Peyer's patch (tissue), 4 donors: ENCODE results near the gene STK10. TPM values are rescaled to one million over a fixed set of nuclear protein-coding genes. Genes with fewer than 3 reads are reported as not detected.

ENCODE experiments used
- DNase-seq, 3 donors: peaks; one replicate each; pipeline ENCODE4 v3.0.0-alpha.2; 2017 to 2019
- H3K27ac ChIP-seq, 4 donors: fragments of 200-600 bp; sonication (generic); one replicate each; pipeline ENCODE4 v1.5.1; 2016 to 2019
- H3K27me3 ChIP-seq, 2 donors: fragments of 200-600 bp; sonication (generic); one replicate each; pipeline ENCODE4 v1.5.1; 2019
- H3K36me3 ChIP-seq, 3 donors: fragments of 200-600 bp; sonication (generic); one replicate each; pipeline ENCODE4 v1.5.1; 2016 to 2019
- H3K4me1 ChIP-seq, 4 donors: fragments of 200-600 bp; sonication (generic); one replicate each; pipeline ENCODE4 v1.5.1; 2016 to 2019
- H3K4me3 ChIP-seq, 4 donors: fragments of 200-600 bp; sonication (generic); 1 replicate in 3 of 4; 2 replicates in 1 of 4; pipeline ENCODE4 v1.5.1; 2016 to 2019; ENCODE audit warnings: mild to moderate bottlenecking in 1 of 4
- H3K9me3 ChIP-seq, 4 donors: fragments of 200-600 bp; sonication (generic); one replicate each; pipeline ENCODE4 v1.5.1; 2016 to 2019; ENCODE audit warnings: mild to moderate bottlenecking in 1 of 4
- POLR2A ChIP-seq, 2 donors: fragments of 450-650 bp; IDR thresholded peaks; one replicate each; pipeline ENCODE4 v1.5.1; 2017; ENCODE audit warnings: antibody characterized with exemption in 2 of 2, mild to moderate bottlenecking in 2 of 2, moderate library complexity in 2 of 2
- total RNA-seq, 4 donors: library from RNA; depleted of rRNA; stranded (reverse); fragments of >200 nt; gene quantifications; one replicate each; pipeline ENCODE4 v1.1.0, GENCODE V29; 2016
- TF ChIP-seq, protein P1 (sequence below), 6 experiments: fragments of 450-650 bp in 4 of 6; fragments of 200-600 bp in 2 of 6; sonication (generic) in 1 of 6; IDR thresholded peaks; one replicate each; pipeline ENCODE4 v1.5.1; 2017 to 2019; ENCODE audit warnings: antibody characterized with exemption in 6 of 6, mild to moderate bottlenecking in 3 of 6, moderate library complexity in 1 of 6

Gene STK10
- total RNA-seq, 4 donors from 2014 or later: 26.3 to 202 (median 68.1) TPM

DNA sequence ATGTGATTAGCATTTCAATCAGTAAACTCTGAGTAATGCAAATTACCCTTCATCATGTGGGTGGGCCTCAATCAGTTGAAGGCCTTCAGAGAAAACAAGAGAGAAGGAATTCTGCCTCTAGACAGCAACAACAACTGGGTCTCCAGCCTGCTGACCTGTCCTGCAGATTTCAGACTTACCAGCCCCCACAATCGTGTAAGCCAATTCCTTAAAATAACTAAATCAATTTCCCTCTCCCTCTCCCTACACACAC, 139.9 kb downstream of the STK10 start:
- Histone ChIP-seq H3K4me1 (no peaks in the 10 kb centered on the region), H3K9me3 (no peaks in the 10 kb centered on the region), H3K27ac (no peak overlapping the region), H3K4me3 (no peak overlapping the region), H3K27me3 (no peaks in the 10 kb centered on the region), H3K36me3 (peaks cover 0 to 68% (median 0%) of the 10 kb centered on the region in 3 donors)
- no peak for DNase-seq
- TF ChIP-seq POLR2A (IDR thresholded peaks at IDR 0.05): no peak
- TF ChIP-seq, protein P1, sequence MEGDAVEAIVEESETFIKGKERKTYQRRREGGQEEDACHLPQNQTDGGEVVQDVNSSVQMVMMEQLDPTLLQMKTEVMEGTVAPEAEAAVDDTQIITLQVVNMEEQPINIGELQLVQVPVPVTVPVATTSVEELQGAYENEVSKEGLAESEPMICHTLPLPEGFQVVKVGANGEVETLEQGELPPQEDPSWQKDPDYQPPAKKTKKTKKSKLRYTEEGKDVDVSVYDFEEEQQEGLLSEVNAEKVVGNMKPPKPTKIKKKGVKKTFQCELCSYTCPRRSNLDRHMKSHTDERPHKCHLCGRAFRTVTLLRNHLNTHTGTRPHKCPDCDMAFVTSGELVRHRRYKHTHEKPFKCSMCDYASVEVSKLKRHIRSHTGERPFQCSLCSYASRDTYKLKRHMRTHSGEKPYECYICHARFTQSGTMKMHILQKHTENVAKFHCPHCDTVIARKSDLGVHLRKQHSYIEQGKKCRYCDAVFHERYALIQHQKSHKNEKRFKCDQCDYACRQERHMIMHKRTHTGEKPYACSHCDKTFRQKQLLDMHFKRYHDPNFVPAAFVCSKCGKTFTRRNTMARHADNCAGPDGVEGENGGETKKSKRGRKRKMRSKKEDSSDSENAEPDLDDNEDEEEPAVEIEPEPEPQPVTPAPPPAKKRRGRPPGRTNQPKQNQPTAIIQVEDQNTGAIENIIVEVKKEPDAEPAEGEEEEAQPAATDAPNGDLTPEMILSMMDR (IDR thresholded peaks at IDR 0.05): no peak

DNA sequence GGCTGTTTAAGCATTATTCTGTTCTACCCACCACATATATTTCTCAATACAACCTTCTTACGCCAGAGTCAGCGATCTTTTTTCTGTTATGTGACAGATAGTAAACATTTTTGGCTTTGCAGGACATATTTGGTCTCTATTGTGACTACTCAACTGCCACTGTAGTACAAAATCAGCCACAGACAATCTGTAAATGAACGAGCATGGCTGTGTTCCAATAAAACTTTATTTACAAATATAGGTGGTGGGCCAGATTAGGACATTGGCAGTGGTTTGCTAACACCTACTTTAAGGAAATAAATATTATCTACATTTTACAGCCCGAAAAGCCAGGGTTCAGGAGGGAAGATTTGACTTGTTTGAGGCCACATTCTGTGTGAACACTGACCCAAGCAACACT, 141.4 kb downstream of the STK10 start:
- H3K27me3 ChIP-seq: no peaks in the 10 kb centered on the region
- H3K9me3 ChIP-seq: no peaks in the 10 kb centered on the region
- H3K4me1 ChIP-seq: no peaks in the 10 kb centered on the region
- TF ChIP-seq, protein P1 (IDR thresholded peaks at IDR 0.05): no peak
- no peak for TF ChIP-seq POLR2A (IDR thresholded peaks at IDR 0.05)
- peaks cover 0 to 53% (median 0%) of the 10 kb centered on the region in 3 donors for H3K36me3 ChIP-seq
- H3K27ac ChIP-seq: no peak overlapping the region
- no peak for DNase-seq
- H3K4me3 ChIP-seq: no peak overlapping the region

DNA sequence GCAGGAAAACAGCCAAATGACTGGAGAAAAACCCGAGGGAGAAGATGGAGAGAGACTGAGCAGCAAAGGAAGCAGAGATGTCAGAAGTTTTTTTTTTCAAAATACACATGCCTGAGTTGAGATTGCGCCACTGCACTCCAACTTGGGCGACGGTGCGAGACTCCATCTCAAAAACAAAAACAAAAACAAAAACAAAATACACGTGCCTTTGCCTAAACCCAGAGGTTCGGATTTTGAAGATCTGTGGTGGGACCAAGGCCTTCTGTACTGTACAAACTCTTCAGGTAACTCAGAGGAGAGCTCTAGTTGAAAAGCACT, 142.8 kb downstream of the STK10 start:
- Histone ChIP-seq H3K27me3 (no peaks in the 10 kb centered on the region), H3K9me3 (no peaks in the 10 kb centered on the region), H3K27ac (no peak overlapping the region), H3K4me1 (no peaks in the 10 kb centered on the region), H3K4me3 (no peak overlapping the region), H3K36me3 (peaks cover 0 to 42% (median 0%) of the 10 kb centered on the region in 3 donors)
- no peak for DNase-seq
- no peak for TF ChIP-seq POLR2A (IDR thresholded peaks at IDR 0.05)
- TF ChIP-seq, protein P1 (IDR thresholded peaks at IDR 0.05): no peak

DNA sequence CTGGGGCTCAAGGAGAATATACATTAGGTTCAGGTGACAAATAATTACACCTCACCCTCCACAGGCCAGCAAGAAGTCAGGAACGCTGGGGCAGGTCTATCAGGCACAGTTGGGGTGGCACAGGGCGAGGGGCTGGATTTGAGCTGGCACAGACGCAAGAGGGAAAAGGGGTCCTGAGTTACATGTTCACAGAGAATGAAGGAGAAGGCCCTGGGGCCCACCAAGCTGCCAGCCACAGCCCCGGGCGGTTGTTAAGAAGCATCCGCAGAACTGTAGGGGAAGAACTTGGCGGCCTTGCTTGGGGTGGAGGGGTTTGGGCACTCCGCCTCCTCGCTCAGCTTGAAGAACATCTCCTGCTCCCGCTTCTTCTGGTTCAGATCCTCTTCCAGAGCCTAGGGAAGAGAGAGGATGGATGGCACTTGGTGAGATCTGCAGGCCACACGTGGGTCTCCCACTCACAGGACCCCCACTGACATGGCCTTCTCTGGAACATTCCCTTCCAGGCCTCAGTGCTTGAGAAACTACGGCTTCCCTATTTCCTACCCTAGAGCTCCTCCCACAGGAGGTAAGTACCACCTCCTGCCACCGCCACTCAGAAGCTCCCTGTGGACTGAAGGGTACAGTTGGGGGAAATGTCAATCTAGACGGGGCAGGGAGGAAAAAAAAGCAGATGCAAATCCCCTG, 143.3 kb downstream of the STK10 start:
- no peak for TF ChIP-seq POLR2A (IDR thresholded peaks at IDR 0.05)
- TF ChIP-seq, protein P1 (IDR thresholded peaks at IDR 0.05): no peak
- Histone ChIP-seq H3K4me3 (no peak overlapping the region), H3K36me3 (peaks cover 0 to 37% (median 0%) of the 10 kb centered on the region in 3 donors)

DNA sequence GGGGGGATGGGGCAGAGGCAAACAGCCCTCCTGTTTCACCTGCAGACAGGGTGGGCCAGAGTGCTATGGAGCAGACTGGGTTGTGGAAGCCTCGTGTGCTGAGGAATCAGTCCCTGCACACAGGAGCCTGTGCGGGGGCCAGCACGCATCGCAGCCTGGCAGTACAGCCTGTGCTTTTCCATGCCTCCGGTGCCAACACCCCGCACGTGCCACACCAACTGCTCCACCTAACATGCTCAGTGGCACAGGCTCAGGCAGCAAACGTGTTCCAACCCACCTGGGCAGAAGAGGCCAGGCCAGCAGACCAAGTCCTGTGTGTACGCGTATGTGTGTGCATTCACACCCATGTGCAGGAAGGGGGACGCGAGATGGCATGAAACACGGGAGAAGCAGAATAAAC, 144.2 kb downstream of the STK10 start:
- Histone ChIP-seq H3K27me3 (no peaks in the 10 kb centered on the region), H3K36me3 (peaks cover 0 to 28% (median 0%) of the 10 kb centered on the region in 3 donors), H3K27ac (no peak overlapping the region), H3K4me3 (no peak overlapping the region), H3K9me3 (no peaks in the 10 kb centered on the region), H3K4me1 (no peaks in the 10 kb centered on the region)
- DNase-seq: no peak
- TF ChIP-seq POLR2A (IDR thresholded peaks at IDR 0.05): no peak
- TF ChIP-seq, protein P1 (IDR thresholded peaks at IDR 0.05): no peak

More for the DNA sequence above, 143.3 kb downstream of the STK10 start:
- Histone ChIP-seq H3K4me1 (no peaks in the 10 kb centered on the region), H3K27ac (no peak overlapping the region), H3K27me3 (no peaks in the 10 kb centered on the region), H3K9me3 (no peaks in the 10 kb centered on the region)
- DNase-seq: no peak

DNA sequence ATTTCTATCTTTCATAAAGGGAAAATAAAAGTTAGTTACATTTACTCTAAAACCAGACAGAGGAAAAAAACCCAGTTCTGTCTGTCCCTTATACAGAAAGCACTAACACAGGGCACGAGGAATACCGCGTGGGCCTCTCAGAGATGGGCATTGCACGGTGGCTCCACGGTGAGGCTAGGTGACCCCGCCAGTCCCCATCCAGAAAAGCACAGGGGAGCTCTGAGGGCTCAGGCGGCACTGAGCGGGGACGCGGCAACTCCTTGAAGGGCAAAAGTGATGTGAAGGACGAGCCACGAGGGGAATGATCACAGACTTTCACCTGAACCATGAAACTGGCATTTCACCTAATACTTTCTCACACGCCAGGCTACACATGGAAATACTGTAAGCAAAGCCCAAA, 145.8 kb downstream of the STK10 start:
- Histone ChIP-seq H3K9me3 (no peaks in the 10 kb centered on the region), H3K4me3 (no peak overlapping the region)

More for the DNA sequence above, 145.8 kb downstream of the STK10 start:
- TF ChIP-seq, protein P1 (IDR thresholded peaks at IDR 0.05): no peak
- no peak for TF ChIP-seq POLR2A (IDR thresholded peaks at IDR 0.05)
- Histone ChIP-seq H3K27me3 (no peaks in the 10 kb centered on the region), H3K27ac (no peak overlapping the region), H3K4me1 (no peaks in the 10 kb centered on the region), H3K36me3 (peaks cover 0 to 18% (median 0%) of the 10 kb centered on the region in 3 donors)
- DNase-seq: no peak
